Measurements from ENCODE around the gene MNAT1. TPM values are rescaled to one million over a fixed set of nuclear protein-coding genes. Genes with fewer than 3 reads are reported as not detected.

MNAT1 gene
- total RNA-seq, 1 donor from 2014 or later: 40.4 TPM

GRCh38 chr14:60732840-60733483 lies 1.6 kb upstream of the MNAT1 start:
- DNase-seq (ENCODE audit: low spot score in 2 of 2, unreplicated experiment in 2 of 2): no peak
- Mint-ChIP-seq H3K27ac (no peak overlapping the region), H3K27me3 (ENCODE audit: low read depth) (peaks cover 22% of the 10 kb centered on the region), H3K4me3 (no peak overlapping the region), H3K4me1 (peaks cover 22% of the 10 kb centered on the region), H3K9me3 (peaks cover 6% of the 10 kb centered on the region), H3K36me3 (peaks cover 4% of the 10 kb centered on the region)
- TF ChIP-seq, protein P1, sequence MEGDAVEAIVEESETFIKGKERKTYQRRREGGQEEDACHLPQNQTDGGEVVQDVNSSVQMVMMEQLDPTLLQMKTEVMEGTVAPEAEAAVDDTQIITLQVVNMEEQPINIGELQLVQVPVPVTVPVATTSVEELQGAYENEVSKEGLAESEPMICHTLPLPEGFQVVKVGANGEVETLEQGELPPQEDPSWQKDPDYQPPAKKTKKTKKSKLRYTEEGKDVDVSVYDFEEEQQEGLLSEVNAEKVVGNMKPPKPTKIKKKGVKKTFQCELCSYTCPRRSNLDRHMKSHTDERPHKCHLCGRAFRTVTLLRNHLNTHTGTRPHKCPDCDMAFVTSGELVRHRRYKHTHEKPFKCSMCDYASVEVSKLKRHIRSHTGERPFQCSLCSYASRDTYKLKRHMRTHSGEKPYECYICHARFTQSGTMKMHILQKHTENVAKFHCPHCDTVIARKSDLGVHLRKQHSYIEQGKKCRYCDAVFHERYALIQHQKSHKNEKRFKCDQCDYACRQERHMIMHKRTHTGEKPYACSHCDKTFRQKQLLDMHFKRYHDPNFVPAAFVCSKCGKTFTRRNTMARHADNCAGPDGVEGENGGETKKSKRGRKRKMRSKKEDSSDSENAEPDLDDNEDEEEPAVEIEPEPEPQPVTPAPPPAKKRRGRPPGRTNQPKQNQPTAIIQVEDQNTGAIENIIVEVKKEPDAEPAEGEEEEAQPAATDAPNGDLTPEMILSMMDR (IDR thresholded peaks at IDR 0.05; ENCODE audit: unreplicated experiment): no peak

GRCh38 chr14:60735416-60735815 lies 855 bp downstream of the MNAT1 start:
- TF ChIP-seq, protein P1 (IDR thresholded peaks at IDR 0.05; ENCODE audit: unreplicated experiment): no peak
- Mint-ChIP-seq H3K9me3 (peaks cover 6% of the 10 kb centered on the region), H3K4me3 (peak overlapping the region; percentile 94), H3K4me1 (peaks cover 22% of the 10 kb centered on the region), H3K27ac (peak overlapping the region; percentile 85), H3K36me3 (peaks cover 4% of the 10 kb centered on the region), H3K27me3 (ENCODE audit: low read depth) (peaks cover 13% of the 10 kb centered on the region)
- DNase-seq (ENCODE audit: low spot score in 2 of 2, unreplicated experiment in 2 of 2): no peak

DNA sequence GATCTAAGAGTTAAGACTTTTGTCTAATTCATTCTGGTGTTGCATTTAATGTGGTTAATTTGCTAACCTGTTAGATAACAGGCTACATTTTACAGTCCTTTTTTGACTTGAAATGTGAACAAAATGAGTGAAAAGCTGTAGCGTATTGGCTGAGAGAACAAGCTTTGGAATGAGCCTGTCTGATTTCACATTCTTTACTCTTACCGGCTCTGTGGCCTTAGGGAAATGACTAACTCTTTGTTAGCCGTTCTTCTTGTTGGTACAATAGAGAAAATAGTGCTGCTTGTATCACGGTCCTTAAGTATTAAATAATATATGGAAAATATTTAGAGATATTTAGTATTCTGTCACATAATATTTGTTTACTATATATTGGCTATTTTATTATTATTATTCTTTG lies 1.9 kb downstream of the MNAT1 start:
- H3K9me3 Mint-ChIP-seq: no peaks in the 10 kb centered on the region
- H3K4me3 Mint-ChIP-seq: peak overlapping the region; percentile 94
- TF ChIP-seq, protein P1 (IDR thresholded peaks at IDR 0.05; ENCODE audit: unreplicated experiment): no peak
- H3K4me1 Mint-ChIP-seq: peaks cover 22% of the 10 kb centered on the region
- no peak for DNase-seq (ENCODE audit: low spot score in 2 of 2, unreplicated experiment in 2 of 2)
- H3K36me3 Mint-ChIP-seq: no peaks in the 10 kb centered on the region
- peaks cover 6% of the 10 kb centered on the region for H3K27me3 Mint-ChIP-seq (ENCODE audit: low read depth)
- H3K27ac Mint-ChIP-seq: peak overlapping the region; percentile 80

GRCh38 chr14:60738843-60739508 lies 4.4 kb downstream of the MNAT1 start:
- peaks cover 20% of the 10 kb centered on the region for H3K4me1 Mint-ChIP-seq
- no peak overlapping the region for H3K27ac Mint-ChIP-seq
- H3K27me3 Mint-ChIP-seq (ENCODE audit: low read depth): no peaks in the 10 kb centered on the region
- H3K36me3 Mint-ChIP-seq: peaks cover 10% of the 10 kb centered on the region
- no peak for DNase-seq (ENCODE audit: low spot score in 2 of 2, unreplicated experiment in 2 of 2)
- H3K4me3 Mint-ChIP-seq: no peak overlapping the region
- TF ChIP-seq, protein P1 (IDR thresholded peaks at IDR 0.05; ENCODE audit: unreplicated experiment): no peak
- peaks cover 8% of the 10 kb centered on the region for H3K9me3 Mint-ChIP-seq

- peaks cover 17% of the 10 kb centered on the region for H3K9me3 Mint-ChIP-seq
- no peak overlapping the region for H3K4me3 Mint-ChIP-seq
- peaks cover 10% of the 10 kb centered on the region for H3K36me3 Mint-ChIP-seq
- no peak overlapping the region for H3K27ac Mint-ChIP-seq
- no peaks in the 10 kb centered on the region for H3K4me1 Mint-ChIP-seq
- no peaks in the 10 kb centered on the region for H3K27me3 Mint-ChIP-seq (ENCODE audit: low read depth)
- DNase-seq (ENCODE audit: low spot score in 2 of 2, unreplicated experiment in 2 of 2): no peak
- TF ChIP-seq, protein P1 (IDR thresholded peaks at IDR 0.05; ENCODE audit: unreplicated experiment): no peak
Measured at GRCh38 chr14:60744566-60744965, 10.0 kb downstream of the MNAT1 start.

Measured in mesothelial cell of epicardium (in vitro differentiated cells).